Hepatic stellate cell (primary cell): ENCODE results near the gene TCERG1L.
"Not testable (repeated sequence)": the region's sequence is repeated elsewhere in the genome, so short reads cannot be mapped to it uniquely, and the experiment has no call there.

Experiments used
- DNase-seq: peaks from one replicate; pipeline ENCODE4 v3.0.0; 2011; ENCODE audit warnings: low spot score

The TCERG1L gene

DNA sequence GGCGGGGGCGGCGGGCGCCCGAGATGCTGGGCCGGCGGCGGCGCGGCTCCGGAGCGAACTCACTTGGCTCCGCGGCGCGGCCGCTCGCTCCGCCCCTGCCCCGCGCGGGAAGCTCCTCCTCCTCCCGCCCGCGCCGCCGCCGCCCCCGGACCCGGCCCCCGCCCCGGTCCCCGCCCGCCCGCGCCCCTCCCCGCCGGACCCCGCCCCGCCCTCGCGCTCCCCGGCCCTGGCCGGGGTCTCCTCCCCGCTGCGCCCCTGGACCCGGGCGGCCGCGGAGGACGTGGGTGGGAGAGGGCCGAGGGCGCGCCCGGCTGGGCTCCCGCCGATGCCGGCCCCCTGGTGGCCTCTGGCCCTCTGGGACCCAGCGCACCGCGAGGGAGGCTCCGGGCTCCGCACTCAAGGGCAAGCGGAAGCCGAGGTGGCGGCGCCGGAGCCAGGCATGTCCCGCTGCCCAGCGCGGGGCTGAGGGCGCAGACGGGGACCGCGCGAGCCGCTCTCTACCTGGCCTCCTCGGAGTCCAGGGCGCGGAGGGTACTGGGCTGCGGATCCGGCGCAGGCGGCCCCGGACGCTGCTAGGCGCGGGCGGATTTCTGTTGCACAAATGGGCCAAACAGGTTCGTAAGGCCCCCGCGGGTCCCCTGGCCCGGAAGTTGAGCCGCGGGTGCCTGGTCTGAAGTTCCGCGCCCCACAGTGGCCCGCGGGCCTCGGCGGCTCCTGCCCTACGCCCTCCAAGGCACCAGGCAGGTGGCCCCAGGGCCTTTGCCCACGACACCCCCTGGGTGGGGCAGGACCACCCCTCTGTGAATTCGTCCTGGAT is at the start of gene TCERG1L:
Gene TCERG1L, minus strand, starts transcription at position 61 of the 817 bp plus-strand sequence. CDS start 86 bp downstream, outside the sequence.
- no peak for DNase-seq

DNA sequence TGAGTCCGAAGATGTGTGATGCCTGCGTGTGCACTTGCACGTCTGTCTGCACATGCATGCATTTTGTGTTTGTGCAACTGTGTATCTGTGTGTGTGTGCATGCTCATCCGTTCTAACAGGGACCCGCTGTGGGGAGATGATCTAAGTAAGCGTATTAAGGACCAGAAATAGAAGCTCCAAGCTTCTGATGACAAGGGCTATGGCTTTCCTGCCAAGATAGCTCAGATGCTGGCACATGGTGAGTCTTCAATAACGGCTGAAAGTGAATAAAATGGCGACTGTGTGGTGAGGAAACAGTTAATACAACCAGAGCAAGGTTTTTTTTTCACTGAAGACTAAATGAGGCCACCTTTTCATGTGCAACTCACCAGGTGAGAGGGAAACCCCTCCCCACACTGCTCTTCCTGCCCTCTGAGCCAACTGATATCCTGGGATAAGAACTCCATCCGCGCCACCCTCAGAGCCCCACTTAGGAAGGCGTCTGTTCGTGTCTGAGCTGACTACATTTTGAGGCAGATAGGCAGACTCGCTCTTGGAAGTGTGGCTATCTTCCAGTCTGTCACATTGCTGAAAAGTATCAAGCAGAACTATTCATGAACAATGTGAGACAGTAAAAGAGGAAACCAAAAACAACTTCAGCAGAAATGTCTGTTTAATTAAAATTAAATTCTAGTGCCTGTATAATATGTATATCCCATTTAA is 47.4 kb upstream of the TCERG1L start:
- DNase-seq: no peak

DNA sequence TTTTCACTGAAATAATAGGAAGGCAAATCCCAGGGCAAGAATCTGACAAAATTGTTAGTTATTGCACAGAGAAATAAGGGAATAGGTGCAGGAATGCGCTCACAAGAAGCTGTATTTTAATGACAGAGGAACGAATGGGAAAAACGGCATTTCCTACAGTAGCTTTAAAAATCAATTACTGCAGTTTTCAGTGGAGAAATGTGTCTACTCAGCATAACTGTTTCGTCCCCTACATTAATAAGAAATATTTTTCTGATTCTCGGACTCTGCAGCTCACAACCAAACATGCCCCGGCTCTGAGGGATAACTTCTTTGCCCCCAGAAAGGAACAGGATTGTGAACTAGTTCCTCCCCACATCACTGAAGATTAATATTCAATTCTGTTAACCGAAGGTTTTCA is 44.9 kb upstream of the TCERG1L start:
- no peak for DNase-seq

- DNase-seq: no peak
Measured at GRCh38 chr10:131355881-131356280, 44.4 kb upstream of the TCERG1L start.

DNA sequence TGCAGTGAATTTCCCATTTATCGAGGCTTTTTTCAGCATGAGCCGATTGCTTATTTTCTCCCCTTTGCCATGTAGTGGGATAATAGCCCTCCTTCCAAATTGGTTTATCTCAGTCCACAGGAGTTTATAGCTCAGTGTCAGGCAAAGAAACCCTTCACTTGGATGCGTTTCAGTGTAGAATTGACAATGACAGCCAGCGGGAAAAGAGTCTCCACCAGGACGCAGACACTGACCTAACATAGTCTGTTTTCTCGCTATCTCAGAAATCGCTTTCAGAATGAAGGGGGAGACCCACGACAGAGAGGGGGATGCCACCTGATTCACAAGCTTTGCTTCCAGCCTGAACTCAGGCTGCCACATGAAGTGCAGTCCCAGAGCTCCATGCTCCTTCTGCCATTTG is 43.5 kb upstream of the TCERG1L start:
- DNase-seq: no peak

DNA sequence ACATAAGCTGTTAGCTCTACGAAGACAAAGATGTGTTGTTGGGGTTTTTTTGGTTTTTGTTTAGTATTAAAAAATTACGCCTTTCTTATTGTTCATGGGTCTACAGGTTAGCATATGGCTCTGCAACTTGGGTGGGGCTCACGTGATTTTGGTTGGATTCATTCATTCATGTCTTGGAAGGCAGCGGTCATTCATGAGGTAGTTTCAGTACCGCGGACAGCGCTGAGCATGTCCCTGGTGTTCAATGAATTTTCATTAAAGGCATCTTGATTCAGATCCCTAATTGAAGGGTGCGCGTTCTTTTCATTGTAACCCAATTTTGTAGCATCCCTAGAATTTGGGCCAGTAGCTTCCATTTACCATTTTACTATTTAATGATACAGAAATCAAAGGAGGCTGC is 42.9 kb upstream of the TCERG1L start:
- DNase-seq: no peak

GRCh38 chr10:131352765-131353290 is 41.3 kb upstream of the TCERG1L start:
- DNase-seq: no peak

- no peak for DNase-seq
Measured at GRCh38 chr10:131350660-131351059, 39.1 kb upstream of the TCERG1L start.

DNA sequence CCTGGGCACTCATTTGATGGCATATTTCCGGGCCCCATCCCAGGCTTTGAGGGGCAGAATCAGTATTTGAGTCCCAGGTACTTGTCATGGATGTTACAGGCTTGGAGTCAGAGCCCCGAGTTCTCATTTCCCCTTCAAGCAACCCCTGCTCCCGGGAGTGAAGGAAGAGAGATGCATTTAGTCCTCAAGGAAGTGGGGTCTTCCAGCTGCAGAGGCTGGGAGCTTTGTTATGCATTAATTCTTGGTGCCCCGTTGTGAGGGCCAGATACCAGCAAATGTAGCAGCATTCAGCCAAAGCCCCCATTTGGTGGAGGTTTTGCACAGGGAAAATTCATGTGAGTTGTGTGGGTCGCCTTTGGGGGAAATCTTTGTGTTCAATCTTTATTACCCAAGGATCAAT is 38.7 kb upstream of the TCERG1L start:
- no peak for DNase-seq

- DNase-seq: no peak
Measured at GRCh38 chr10:131346456-131346855, 34.9 kb upstream of the TCERG1L start.

DNA sequence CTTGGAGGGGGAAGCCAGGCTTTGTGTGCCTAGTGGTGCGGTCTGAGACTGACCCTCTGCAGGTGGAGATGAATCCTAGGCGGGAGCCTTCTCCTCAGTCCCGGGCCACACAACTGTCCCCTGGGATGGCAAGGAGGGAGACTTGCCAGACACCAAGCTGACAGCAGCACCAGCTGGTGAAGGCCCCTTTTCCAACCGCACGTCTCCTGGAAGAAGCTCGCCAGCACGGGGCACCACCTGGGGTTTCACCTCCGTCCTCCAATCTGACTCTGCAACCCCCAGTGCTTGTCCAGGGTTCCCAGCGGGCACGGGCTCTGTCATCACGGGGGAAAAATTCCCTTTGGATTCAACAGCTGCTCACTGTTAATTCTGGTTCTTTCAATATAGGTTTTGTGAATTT is 34.2 kb upstream of the TCERG1L start:
- no peak for DNase-seq

DNA sequence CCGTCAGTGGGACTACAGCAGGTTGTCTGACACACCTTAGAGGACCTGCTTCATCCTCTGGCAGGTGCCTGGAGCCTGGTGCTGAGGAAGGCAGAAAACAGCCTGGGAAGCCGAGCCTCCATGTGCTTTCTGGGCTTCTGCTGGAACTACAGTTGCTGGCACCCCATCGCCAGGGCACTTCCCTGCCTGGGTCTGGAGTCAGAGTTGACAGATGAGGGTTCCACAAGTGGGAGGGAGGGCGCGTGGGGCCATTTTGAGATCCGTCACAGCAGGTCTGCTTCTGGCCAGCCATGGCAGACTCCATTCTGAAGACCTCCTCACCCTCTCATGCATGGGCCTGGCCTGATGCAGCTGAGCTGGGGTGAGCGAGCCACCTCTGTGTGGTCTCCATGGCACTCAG is 33.2 kb upstream of the TCERG1L start:
- no peak for DNase-seq

GRCh38 chr10:131337741-131338140 is 26.2 kb upstream of the TCERG1L start:
- no peak for DNase-seq

- DNase-seq: no peak
Measured at GRCh38 chr10:131332821-131333220, 21.3 kb upstream of the TCERG1L start.

- no peak for DNase-seq
Measured at GRCh38 chr10:131323880-131324279, 12.4 kb upstream of the TCERG1L start.

DNA sequence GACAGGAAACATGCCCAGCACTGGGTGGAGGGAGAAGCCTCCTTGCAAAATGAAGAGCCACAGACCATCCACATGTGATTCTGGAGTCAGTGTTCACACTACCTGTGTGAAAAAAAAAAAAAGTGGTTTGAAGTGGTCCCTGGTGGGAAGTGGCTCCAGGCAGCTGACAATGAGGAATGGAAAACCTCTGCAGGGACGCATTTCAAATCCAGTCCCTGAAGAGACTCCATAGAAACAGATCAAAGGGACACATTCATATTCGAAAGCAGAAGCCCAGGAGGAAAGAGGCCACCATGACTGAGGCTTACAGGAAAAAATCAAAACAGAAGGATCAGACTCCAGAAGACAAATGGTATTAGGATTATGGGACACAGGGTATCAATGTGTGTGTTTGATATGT is 11.5 kb upstream of the TCERG1L start:
- no peak for DNase-seq

DNA sequence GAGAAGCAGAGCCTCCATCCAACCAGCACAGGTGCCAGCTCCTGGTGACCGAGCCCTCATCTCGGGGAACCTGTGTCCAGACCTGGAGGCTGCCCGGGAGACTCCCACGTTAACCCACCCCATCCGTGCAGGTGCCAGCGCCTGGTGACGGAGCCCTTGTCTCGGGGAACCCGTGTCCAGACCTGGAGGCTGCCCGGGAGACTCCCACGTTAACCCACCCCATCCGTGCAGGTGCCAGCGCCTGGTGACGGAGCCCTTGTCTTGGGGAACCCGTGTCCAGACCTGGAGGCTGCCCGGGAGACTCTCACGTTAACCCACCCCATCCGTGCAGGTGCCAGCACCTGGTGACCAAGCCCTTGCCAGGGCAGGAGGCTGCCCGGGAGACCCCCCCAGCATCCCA is 11.1 kb upstream of the TCERG1L start:
- DNase-seq: not testable (repeated sequence)

DNA sequence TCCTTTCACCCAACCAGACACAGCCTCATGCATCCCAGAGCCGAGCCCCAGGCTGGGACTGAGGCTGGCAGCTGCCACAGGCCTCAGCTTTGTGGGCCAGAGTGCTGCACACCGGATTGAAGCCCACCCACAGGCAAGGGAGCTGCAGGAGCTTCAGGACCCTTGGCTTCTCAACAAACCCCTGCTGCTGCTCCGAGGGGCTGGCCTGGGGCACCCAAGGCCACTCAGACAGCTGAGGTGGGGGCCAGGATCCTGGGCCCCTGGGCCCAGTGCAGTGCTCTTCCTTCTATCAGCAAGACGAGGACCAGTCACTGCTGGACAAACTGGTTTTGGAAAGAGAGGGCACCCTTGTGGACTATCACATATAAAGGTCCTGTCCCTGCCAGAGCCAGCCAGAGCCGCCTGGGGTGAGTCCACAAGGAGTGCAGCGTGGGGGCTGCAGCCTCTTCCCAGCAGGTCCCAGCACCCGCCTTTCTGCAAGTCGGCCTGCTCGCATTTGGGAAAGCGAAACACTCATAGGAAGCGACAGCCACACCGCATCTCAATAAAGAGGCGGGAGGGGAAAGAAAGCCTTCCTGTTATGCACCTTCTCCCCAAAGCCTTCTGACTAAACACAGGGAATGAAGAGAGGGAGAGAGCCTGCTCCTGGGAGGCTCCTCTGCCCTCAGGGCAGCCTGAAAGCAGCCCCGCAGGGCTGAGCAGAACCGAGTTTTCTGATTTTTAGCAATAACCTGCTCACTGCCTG is 9.5 kb upstream of the TCERG1L start:
- DNase-seq: no peak

- DNase-seq: no peak
Measured at GRCh38 chr10:131318814-131319213, 7.3 kb upstream of the TCERG1L start.

DNA sequence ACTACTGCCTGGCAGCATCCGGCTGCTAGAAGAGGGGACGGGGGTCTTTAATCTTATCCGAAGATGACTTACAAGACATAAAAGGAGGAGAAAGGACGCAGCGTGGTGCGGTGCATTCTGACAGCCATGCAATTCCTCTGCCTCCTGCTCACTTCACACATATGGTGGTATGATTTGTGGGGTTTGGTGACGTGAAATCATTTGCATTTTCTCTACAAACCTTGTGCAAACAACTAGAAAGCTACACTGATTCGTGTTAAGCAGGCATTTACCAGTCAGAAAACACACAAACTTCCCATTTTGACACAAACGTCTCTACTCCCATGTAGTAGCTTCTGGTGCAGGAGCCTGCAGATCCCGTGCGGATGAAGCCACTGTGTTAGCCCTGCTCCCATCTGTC is 6.8 kb upstream of the TCERG1L start:
- no peak for DNase-seq

GRCh38 chr10:131316321-131317075 is 5.0 kb upstream of the TCERG1L start:
- DNase-seq: no peak

DNA sequence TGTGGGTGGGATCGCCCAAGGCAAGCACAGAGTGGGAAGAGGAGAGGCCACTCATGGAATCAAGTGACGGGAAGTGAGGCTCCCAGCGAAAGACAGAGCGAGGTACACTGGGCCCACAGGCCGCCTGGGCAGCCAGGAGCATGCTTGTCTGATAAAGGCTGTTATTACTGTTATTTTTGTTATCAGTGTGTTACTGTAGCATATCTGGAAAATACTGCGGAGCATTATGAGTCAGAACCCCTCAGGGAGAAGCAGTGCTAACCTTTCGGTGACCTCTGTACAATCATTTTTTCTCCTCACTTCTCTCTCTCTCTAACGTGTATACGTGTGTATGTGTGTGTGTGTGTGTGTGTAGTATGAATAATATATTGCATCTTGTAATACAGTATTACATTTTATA is 3.8 kb upstream of the TCERG1L start:
- DNase-seq: no peak
